Cerebellar nuclear complex (tissue), 1 donor: ENCODE measurements around the gene UIMC1.

Experiments used
- DNase-seq, 2 experiments: peaks; one replicate each; lab custom pipeline; 2025; lab: John Stamatoyannopoulos, UW

UIMC1 gene

GRCh38 chr5:176870110-176870591 lies 136.4 kb downstream of the UIMC1 start:
- peak; percentile 21 to 37 for DNase-seq

- no peak for DNase-seq
Measured at GRCh38 chr5:176869501-176870109, 137.0 kb downstream of the UIMC1 start.

- DNase-seq = no peak
Measured at GRCh38 chr5:176868731-176869130, 137.8 kb downstream of the UIMC1 start.

- no peak for DNase-seq
Measured at GRCh38 chr5:176868126-176868525, 138.5 kb downstream of the UIMC1 start.

GRCh38 chr5:176866707-176867310 lies 139.8 kb downstream of the UIMC1 start:
- DNase-seq = no peak

GRCh38 chr5:176865964-176866363 lies 140.6 kb downstream of the UIMC1 start:
- DNase-seq = no peak

- no peak for DNase-seq
Measured at GRCh38 chr5:176864755-176865154, 141.8 kb downstream of the UIMC1 start.

- DNase-seq = no peak
Measured at GRCh38 chr5:176863765-176864098, 142.8 kb downstream of the UIMC1 start.

- no peak for DNase-seq
Measured at GRCh38 chr5:176863041-176863764, 143.4 kb downstream of the UIMC1 start.

GRCh38 chr5:176862330-176862995 lies 144.1 kb downstream of the UIMC1 start:
- no peak for DNase-seq

- DNase-seq = no peak
Measured at GRCh38 chr5:176861276-176861675, 145.3 kb downstream of the UIMC1 start.

GRCh38 chr5:176860381-176860780 lies 146.2 kb downstream of the UIMC1 start:
- no peak for DNase-seq

- no peak for DNase-seq
Measured at GRCh38 chr5:176859916-176860315, 146.7 kb downstream of the UIMC1 start.

GRCh38 chr5:176857894-176858273 lies 148.7 kb downstream of the UIMC1 start:
- no peak for DNase-seq

- DNase-seq = no peak
Measured at GRCh38 chr5:176857216-176857893, 149.2 kb downstream of the UIMC1 start.

- DNase-seq = no peak
Measured at GRCh38 chr5:176856746-176857145, 149.8 kb downstream of the UIMC1 start.

GRCh38 chr5:176855598-176855997 lies 151.0 kb downstream of the UIMC1 start:
- no peak for DNase-seq
